Activated CD4-positive, alpha-beta T cell treated with anti-CD3 and anti-CD28 coated beads, Interleukin-2, amount 10 ng/mL, durations not matched to agents 7 days and 5 days (primary cell): ENCODE data around the gene ING2. TPM values are rescaled to one million over a fixed set of nuclear protein-coding genes. Genes with fewer than 3 reads are reported as not detected.

Experiments used
- CTCF ChIA-PET: fragments of 350-600 bp; sonication (Branson Sonifier 250); formaldehyde crosslinking; loops from one replicate; lab custom pipeline; 2021; ENCODE audit warnings: antibody characterized with exemption; lab: Charles Lee
- POLR2A ChIA-PET: fragments of 350-600 bp; sonication (Branson Sonifier 250); formaldehyde crosslinking; loops from one replicate; lab custom pipeline; 2021; ENCODE audit warnings: antibody characterized with exemption; lab: Charles Lee
- DNase-seq: peaks from one replicate; pipeline ENCODE4 v3.0.0-alpha.2; 2020
- H3K27ac Mint-ChIP-seq: one replicate; pipeline ENCODE4 v1.8.0; 2021; ENCODE audit warnings: mild to moderate bottlenecking, moderate library complexity, mixed read lengths
- H3K27me3 Mint-ChIP-seq: one replicate; pipeline ENCODE4 v1.8.0; 2021; ENCODE audit warnings: mixed read lengths
- H3K36me3 Mint-ChIP-seq: one replicate; pipeline ENCODE4 v1.8.0; 2021; ENCODE audit warnings: low read depth, mixed read lengths
- H3K4me1 Mint-ChIP-seq: one replicate; pipeline ENCODE4 v1.8.0; 2021; ENCODE audit warnings: mixed read lengths
- H3K4me3 Mint-ChIP-seq: one replicate; pipeline ENCODE4 v1.8.0; 2021; ENCODE audit warnings: mild to moderate bottlenecking, moderate library complexity, mixed read lengths
- H3K9me3 Mint-ChIP-seq: one replicate; pipeline ENCODE4 v1.8.0; 2021; ENCODE audit warnings: mixed read lengths
- total RNA-seq, 2 experiments: library from RNA; stranded (reverse); gene quantifications; one replicate each; pipeline ENCODE4 v1.2.3, GENCODE V29; 2021

ING2 gene
- total RNA-seq, 2 experiments from 2014 or later = 11.5 to 12.8 TPM

DNA sequence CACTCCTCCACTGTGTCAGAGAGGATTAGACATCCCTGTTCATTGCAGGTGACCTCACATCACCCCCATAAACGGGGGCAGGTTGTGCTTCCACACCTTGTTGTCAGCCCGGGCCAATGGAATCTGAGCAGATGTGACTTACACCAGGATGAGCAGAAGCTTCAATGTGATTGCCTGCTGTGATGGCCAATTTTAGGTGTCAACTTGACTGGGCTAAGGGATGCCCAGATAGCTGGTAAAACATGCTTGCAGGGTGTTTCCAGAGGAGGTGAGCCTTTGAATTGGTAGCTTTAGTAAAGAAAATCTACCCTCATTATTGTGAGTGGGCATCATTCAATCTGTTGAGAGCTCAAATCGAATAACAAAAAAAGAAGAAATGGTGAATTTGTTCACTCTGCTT lies 52.1 kb downstream of the ING2 start:
- no peak for DNase-seq
- Mint-ChIP-seq H3K4me1 (no peaks in the 10 kb centered on the region), H3K36me3 (no peaks in the 10 kb centered on the region), H3K4me3 (no peak overlapping the region), H3K9me3 (peaks cover 6% of the 10 kb centered on the region), H3K27ac (no peak overlapping the region), H3K27me3 (peaks cover 2% of the 10 kb centered on the region)
- POLR2A ChIA-PET = no interaction called here
- CTCF ChIA-PET = no interaction called here

DNA sequence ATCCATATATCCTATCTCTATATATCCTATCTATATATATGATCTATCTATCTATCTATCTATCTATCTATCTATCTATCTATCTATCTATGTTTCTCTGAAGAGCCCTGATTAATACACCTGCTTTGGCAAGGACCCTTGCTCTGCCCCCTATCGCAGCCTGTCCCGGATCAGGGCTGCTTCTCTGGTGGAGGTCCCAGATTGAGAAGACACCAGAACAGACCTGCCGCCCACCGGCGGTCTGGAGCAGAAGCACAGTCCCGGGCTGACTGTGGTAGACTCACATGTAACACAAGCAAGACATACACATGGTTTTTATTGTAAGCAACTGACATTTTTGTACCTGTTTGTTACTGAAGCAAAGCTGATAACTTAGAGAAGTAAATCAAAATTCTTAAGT lies 52.8 kb downstream of the ING2 start:
- Mint-ChIP-seq H3K27me3 (peaks cover 2% of the 10 kb centered on the region), H3K36me3 (no peaks in the 10 kb centered on the region), H3K27ac (no peak overlapping the region), H3K4me3 (no peak overlapping the region), H3K9me3 (peaks cover 3% of the 10 kb centered on the region), H3K4me1 (no peaks in the 10 kb centered on the region)
- CTCF ChIA-PET = no interaction called here
- POLR2A ChIA-PET = no interaction called here
- no peak for DNase-seq

DNA sequence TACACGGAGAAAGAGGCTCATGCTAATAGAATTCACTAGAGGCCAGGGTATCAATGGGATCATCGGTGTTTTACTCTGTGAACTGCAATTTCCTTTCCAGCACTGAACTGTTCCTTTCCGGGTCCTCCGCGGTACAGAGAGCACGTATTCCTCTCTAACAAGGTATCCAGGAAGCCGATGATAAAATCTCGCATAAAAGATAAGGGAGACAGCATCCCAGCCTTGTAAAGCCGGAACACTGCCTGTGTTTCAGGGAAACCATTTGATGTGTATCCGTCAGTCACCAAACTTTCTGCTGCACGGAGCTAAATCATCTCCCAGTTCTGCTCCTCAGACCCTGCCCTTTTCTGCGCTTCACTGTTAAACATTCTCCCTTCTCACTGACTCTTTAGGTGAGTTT lies 54.0 kb downstream of the ING2 start:
- CTCF ChIA-PET = no interaction called here
- Mint-ChIP-seq H3K4me3 (no peak overlapping the region), H3K36me3 (no peaks in the 10 kb centered on the region), H3K27ac (no peak overlapping the region), H3K27me3 (peaks cover 2% of the 10 kb centered on the region), H3K4me1 (no peaks in the 10 kb centered on the region), H3K9me3 (no peaks in the 10 kb centered on the region)
- no peak for DNase-seq
- POLR2A ChIA-PET = no interaction called here

DNA sequence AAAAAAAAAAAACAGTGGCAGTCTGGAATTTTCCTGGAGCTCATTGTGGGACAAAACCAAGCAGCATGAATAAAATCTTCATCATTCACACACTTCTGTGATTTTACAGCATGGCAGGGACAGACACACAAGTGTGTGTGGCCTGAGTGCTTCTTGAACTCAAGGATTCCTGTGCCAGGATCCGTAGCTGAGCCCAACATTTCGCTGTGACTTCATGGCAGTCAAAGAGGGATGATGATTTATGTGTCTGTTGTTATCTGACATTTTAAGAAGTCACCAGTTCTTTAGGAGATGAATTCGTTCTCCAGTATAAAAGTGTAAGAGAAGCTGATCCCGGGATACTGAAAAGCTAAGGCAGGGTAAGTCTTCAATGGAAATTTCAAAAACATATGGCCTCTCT lies 57.0 kb downstream of the ING2 start:
- no peak overlapping the region for H3K27ac Mint-ChIP-seq
- no peak for DNase-seq
- CTCF ChIA-PET = interaction anchor here (0.6 kb wide), 1 partner anchor 570 kb away, joined by 4 read pairs; no protein-coding TSS in a partner anchor
- peaks cover 6% of the 10 kb centered on the region for H3K4me1 Mint-ChIP-seq
- no peaks in the 10 kb centered on the region for H3K36me3 Mint-ChIP-seq
- H3K27me3 Mint-ChIP-seq = peaks cover 8% of the 10 kb centered on the region
- POLR2A ChIA-PET = no interaction called here
- H3K4me3 Mint-ChIP-seq = no peak overlapping the region
- H3K9me3 Mint-ChIP-seq = no peaks in the 10 kb centered on the region

Other genes starting within 250 kb of the ING2 start
- gene CLDN22, start 184.8 kb upstream of the ING2 start, total RNA-seq = not detected
- not detected for gene CLDN24, start 182.6 kb upstream of the ING2 start, total RNA-seq
- 10 to 100 TPM; 28.2 to 30.2 TPM for gene CDKN2AIP, start 60.4 kb upstream of the ING2 start, total RNA-seq
- 10 to 100 TPM; 13.2 to 14.8 TPM for gene RWDD4, start 154.1 kb downstream of the ING2 start, total RNA-seq
- gene TRAPPC11, start 154.2 kb downstream of the ING2 start, total RNA-seq = 10 to 100 TPM; 28.0 to 33.1 TPM